Measurements from ENCODE around the gene SLC41A3. TPM values are rescaled to one million over a fixed set of nuclear protein-coding genes. Genes with fewer than 3 reads are reported as not detected.

Gene SLC41A3
- polyA plus RNA-seq, 3 donors = 2.8 to 18.2 (median 13.6) TPM

- peaks cover 0 to 9% (median 0%) of the 10 kb centered on the region in 7 donors for H3K9me3 Mint-ChIP-seq
- no peak overlapping the region for H3K27ac ChIP-seq (ENCODE audit: low read depth in 1 of 2, low read length in 2 of 2)
- no peaks in the 10 kb centered on the region for H3K4me1 Mint-ChIP-seq
- intact Hi-C loops (cut with micrococcal nuclease) = no loop called here
- H2AFZ ChIP-seq (ENCODE audit: insufficient read depth, low read depth, low read length, poor library complexity, severe bottlenecking) = no peak overlapping the region
- H3K4me3 Mint-ChIP-seq = no peak overlapping the region
- H3K27me3 ChIP-seq (ENCODE audit: control insufficient read depth in 2 of 2, insufficient read depth in 2 of 2, low read length in 2 of 2) = no peaks in the 10 kb centered on the region
- 97% methylated on average over 4 of the region's 4 CpGs for WGBS (ENCODE audit: insufficient coverage)
- peaks cover 39 to 60% of the 10 kb centered on the region in 2 donors for H3K36me3 Mint-ChIP-seq
- H3K27ac Mint-ChIP-seq = no peak overlapping the region
- H3K27me3 Mint-ChIP-seq (ENCODE audit: low read depth in 3 of 3) = peaks cover 0 to 3% (median 2%) of the 10 kb centered on the region in 3 donors
- H3K4me3 ChIP-seq (replicated peaks in 1 of 3; ENCODE audit: low read depth in 2 of 3, low read length in 3 of 3) = no peak overlapping the region
- no peaks in the 10 kb centered on the region for H3K79me2 ChIP-seq (ENCODE audit: insufficient read depth, low read length)
- H3K36me3 ChIP-seq (replicated peaks in 1 of 2; ENCODE audit: control insufficient read depth in 1 of 2, insufficient read depth in 2 of 2, low read length in 2 of 2) = peaks cover 0 to 7% of the 10 kb centered on the region in 2 donors
- H4K20me1 ChIP-seq (ENCODE audit: insufficient read depth, low read length) = no peaks in the 10 kb centered on the region
- TF ChIP-seq CTCF (IDR thresholded peaks at IDR 0.05) = no peak
- H3K4me2 ChIP-seq (replicated peaks; ENCODE audit: extremely low read depth, low read length, poor library complexity, severe bottlenecking) = no peak overlapping the region
- no peaks in the 10 kb centered on the region for H3K9me3 ChIP-seq (replicated peaks in 1 of 2; ENCODE audit: control insufficient read depth in 1 of 2, insufficient read depth in 1 of 2, low read length in 2 of 2)
- H3K9ac ChIP-seq (ENCODE audit: insufficient read depth, low read length, poor library complexity, severe bottlenecking) = no peak overlapping the region
- DNase-seq = no peak
- H3K4me1 ChIP-seq (ENCODE audit: control insufficient read depth in 1 of 2, insufficient read depth in 2 of 2, low read length in 2 of 2) = no peaks in the 10 kb centered on the region
Observed at GRCh38 chr3:126014252-126014651, 69.7 kb downstream of the SLC41A3 start.

- H3K4me1 Mint-ChIP-seq = no peaks in the 10 kb centered on the region
- H3K9me3 ChIP-seq (replicated peaks in 1 of 2; ENCODE audit: control insufficient read depth in 1 of 2, insufficient read depth in 1 of 2, low read length in 2 of 2) = no peaks in the 10 kb centered on the region
- H3K36me3 Mint-ChIP-seq = peaks cover 37 to 59% of the 10 kb centered on the region in 2 donors
- 96% methylated on average over 3 of the region's 8 CpGs for WGBS (ENCODE audit: insufficient coverage)
- H3K36me3 ChIP-seq (replicated peaks in 1 of 2; ENCODE audit: control insufficient read depth in 1 of 2, insufficient read depth in 2 of 2, low read length in 2 of 2) = peaks cover 0 to 7% of the 10 kb centered on the region in 2 donors
- H3K9ac ChIP-seq (ENCODE audit: insufficient read depth, low read length, poor library complexity, severe bottlenecking) = no peak overlapping the region
- no peak overlapping the region for H3K4me2 ChIP-seq (replicated peaks; ENCODE audit: extremely low read depth, low read length, poor library complexity, severe bottlenecking)
- no peak overlapping the region for H3K27ac ChIP-seq (ENCODE audit: low read depth in 1 of 2, low read length in 2 of 2)
- peaks cover 0 to 6% (median 0%) of the 10 kb centered on the region in 7 donors for H3K9me3 Mint-ChIP-seq
- intact Hi-C loops (cut with micrococcal nuclease) = no loop called here
- no peaks in the 10 kb centered on the region for H3K27me3 ChIP-seq (ENCODE audit: control insufficient read depth in 2 of 2, insufficient read depth in 2 of 2, low read length in 2 of 2)
- no peak overlapping the region for H3K4me3 ChIP-seq (replicated peaks in 1 of 3; ENCODE audit: low read depth in 2 of 3, low read length in 3 of 3)
- no peak for DNase-seq
- TF ChIP-seq CTCF (IDR thresholded peaks at IDR 0.05) = no peak
- no peak overlapping the region for H2AFZ ChIP-seq (ENCODE audit: insufficient read depth, low read depth, low read length, poor library complexity, severe bottlenecking)
- H4K20me1 ChIP-seq (ENCODE audit: insufficient read depth, low read length) = no peaks in the 10 kb centered on the region
- H3K27me3 Mint-ChIP-seq (ENCODE audit: low read depth in 3 of 3) = peaks cover 0 to 3% (median 2%) of the 10 kb centered on the region in 3 donors
- H3K79me2 ChIP-seq (ENCODE audit: insufficient read depth, low read length) = no peaks in the 10 kb centered on the region
- no peaks in the 10 kb centered on the region for H3K4me1 ChIP-seq (ENCODE audit: control insufficient read depth in 1 of 2, insufficient read depth in 2 of 2, low read length in 2 of 2)
- no peak overlapping the region for H3K4me3 Mint-ChIP-seq
- no peak overlapping the region for H3K27ac Mint-ChIP-seq
Observed at GRCh38 chr3:126013751-126014156, 70.2 kb downstream of the SLC41A3 start.
